Measurements from ENCODE around the gene CCDC126. TPM values are rescaled to one million over a fixed set of nuclear protein-coding genes. Genes with fewer than 3 reads are reported as not detected.

The CCDC126 gene, protein sequence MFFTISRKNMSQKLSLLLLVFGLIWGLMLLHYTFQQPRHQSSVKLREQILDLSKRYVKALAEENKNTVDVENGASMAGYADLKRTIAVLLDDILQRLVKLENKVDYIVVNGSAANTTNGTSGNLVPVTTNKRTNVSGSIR
- total RNA-seq (9.7 and 10.8 TPM in 2 replicates), polyA plus RNA-seq (4.8 and 7.1 TPM in 2 replicates), polyA minus RNA-seq (ENCODE audit: low replicate concordance) (not detected in 2 replicates)
- polyA plus RNA-seq (2012): 3.2 and 4.2 TPM in 2 replicates

DNA sequence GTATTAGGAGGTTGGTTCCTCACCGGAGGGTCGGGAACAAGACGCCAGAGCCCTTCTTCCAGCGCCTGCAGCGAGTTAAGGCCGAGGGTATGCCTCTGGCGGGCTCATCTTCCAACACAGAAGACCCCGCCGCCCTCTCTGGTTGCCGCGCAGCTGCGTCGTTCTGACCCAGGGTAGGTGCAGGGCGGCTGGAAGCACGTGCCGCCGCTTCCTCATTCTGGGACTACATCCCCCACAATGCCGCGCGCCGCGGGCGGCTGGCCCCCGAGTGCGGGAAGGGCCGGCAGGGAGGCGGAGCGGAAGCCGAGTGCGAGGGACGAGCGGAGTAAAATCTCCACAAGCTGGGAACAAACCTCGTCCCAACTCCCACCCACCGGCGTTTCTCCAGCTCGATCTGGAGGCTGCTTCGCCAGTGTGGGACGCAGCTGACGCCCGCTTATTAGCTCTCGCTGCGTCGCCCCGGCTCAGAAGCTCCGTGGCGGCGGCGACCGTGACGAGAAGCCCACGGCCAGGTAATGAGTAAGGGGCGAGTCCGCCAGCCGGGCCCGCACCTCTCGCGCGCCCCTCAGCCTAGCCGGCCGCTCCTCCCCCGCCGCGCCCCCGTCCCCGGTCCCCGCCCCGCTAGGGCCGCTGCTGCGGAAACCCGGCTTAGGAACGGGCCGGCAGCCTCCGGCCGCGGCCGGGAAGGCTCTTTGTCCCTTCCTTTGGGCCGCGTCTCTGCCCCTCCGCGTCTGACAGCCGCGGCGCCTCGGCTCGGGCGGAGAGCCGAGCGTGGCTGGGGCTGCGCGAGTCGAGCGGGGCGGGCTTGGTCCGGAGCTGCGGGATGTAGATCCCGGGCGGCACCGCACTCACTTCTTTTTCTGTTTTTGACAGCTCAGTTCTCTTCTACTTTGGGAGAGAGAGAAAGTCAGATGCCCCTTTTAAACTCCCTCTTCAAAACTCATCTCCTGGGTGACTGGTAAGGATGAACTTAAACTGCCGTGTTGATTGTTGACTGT is at the start of gene CCDC126:
Gene CCDC126 (plus strand): TSS at position 289 of the 998 bp plus-strand sequence. CDS start 13,934 bp downstream, outside the sequence.
- Histone ChIP-seq H3K36me3 (ENCODE audit: control insufficient read depth, insufficient read depth, low read length) (no peaks in the 10 kb centered on the region), H4K20me1 (ENCODE audit: control insufficient read depth, extremely low read depth, insufficient read depth, low read length) (no peaks in the 10 kb centered on the region), H3K79me2 (ENCODE audit: control insufficient read depth, insufficient read depth, low read length) (no peaks in the 10 kb centered on the region), H3K9me3 (ENCODE audit: control insufficient read depth, insufficient read depth, low read depth, low read length) (no peaks in the 10 kb centered on the region), H3K4me1 (ENCODE audit: control insufficient read depth, extremely low read depth, insufficient read depth, low read length) (no peaks in the 10 kb centered on the region), H3K27me3 (ENCODE audit: control insufficient read depth, insufficient read depth, low read length) (no peaks in the 10 kb centered on the region), H3K27ac (ENCODE audit: insufficient read depth, low read length) (peak within 1 kb of the TSS; percentile 72), H2AFZ (ENCODE audit: low read length) (peak within 1 kb of the TSS; percentile 96), H3K9ac (ENCODE audit: insufficient read depth, low read length) (peak within 1 kb of the TSS; percentile 74), H3K4me3 (replicated peaks in 1 of 4; ENCODE audit: control extremely low read depth in 1 of 4, insufficient read depth in 1 of 4, low read depth in 3 of 4, low read length in 4 of 4) (peak within 1 kb of the TSS; percentile 67 to 99 (median 72)), H3K4me2 (ENCODE audit: extremely low read depth, insufficient read depth, low read length) (peak within 1 kb of the TSS; percentile 69)
- TF ChIP-seq, protein P1, sequence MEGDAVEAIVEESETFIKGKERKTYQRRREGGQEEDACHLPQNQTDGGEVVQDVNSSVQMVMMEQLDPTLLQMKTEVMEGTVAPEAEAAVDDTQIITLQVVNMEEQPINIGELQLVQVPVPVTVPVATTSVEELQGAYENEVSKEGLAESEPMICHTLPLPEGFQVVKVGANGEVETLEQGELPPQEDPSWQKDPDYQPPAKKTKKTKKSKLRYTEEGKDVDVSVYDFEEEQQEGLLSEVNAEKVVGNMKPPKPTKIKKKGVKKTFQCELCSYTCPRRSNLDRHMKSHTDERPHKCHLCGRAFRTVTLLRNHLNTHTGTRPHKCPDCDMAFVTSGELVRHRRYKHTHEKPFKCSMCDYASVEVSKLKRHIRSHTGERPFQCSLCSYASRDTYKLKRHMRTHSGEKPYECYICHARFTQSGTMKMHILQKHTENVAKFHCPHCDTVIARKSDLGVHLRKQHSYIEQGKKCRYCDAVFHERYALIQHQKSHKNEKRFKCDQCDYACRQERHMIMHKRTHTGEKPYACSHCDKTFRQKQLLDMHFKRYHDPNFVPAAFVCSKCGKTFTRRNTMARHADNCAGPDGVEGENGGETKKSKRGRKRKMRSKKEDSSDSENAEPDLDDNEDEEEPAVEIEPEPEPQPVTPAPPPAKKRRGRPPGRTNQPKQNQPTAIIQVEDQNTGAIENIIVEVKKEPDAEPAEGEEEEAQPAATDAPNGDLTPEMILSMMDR (conservative IDR thresholded peaks at IDR 0.05 in 1 of 2, IDR thresholded peaks at IDR 0.05 in 1 of 2; ENCODE audit: low read depth in 1 of 2, low read length in 2 of 2): no peak
- DNase-seq (ENCODE audit: low read depth in 2 of 2): peak; percentile 89 to 90

DNA sequence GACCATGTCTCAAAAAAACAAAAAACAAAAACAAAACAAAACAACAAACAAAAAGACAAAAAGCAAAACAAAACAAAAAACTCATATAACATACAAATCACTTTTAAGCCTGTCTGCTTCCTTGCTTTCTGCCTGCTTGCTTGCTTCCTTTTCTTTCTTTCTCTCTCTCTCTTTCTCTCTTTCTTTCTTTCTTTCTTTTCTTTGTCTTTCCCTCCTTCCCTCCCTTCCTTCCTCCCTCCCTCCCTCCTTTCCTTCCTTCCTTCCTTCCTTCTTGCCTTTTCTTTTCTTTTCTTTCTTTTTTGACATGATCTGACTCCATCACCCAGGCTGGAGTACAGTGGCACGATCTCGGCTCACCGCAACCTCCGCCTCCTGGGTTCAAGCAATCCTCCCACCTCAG is 49.5 kb upstream of the CCDC126 start:
- Histone ChIP-seq H3K4me2 (ENCODE audit: extremely low read depth, insufficient read depth, low read length) (no peak overlapping the region), H3K9ac (ENCODE audit: insufficient read depth, low read length) (no peak overlapping the region), H3K4me3 (replicated peaks in 1 of 4; ENCODE audit: control extremely low read depth in 1 of 4, insufficient read depth in 1 of 4, low read depth in 3 of 4, low read length in 4 of 4) (no peak overlapping the region), H3K36me3 (ENCODE audit: control insufficient read depth, insufficient read depth, low read length) (no peaks in the 10 kb centered on the region), H2AFZ (ENCODE audit: low read length) (no peak overlapping the region), H3K4me1 (ENCODE audit: control insufficient read depth, extremely low read depth, insufficient read depth, low read length) (no peaks in the 10 kb centered on the region), H3K27ac (ENCODE audit: insufficient read depth, low read length) (no peak overlapping the region), H4K20me1 (ENCODE audit: control insufficient read depth, extremely low read depth, insufficient read depth, low read length) (no peaks in the 10 kb centered on the region), H3K27me3 (ENCODE audit: control insufficient read depth, insufficient read depth, low read length) (peaks cover 2% of the 10 kb centered on the region), H3K9me3 (ENCODE audit: control insufficient read depth, insufficient read depth, low read depth, low read length) (no peaks in the 10 kb centered on the region), H3K79me2 (ENCODE audit: control insufficient read depth, insufficient read depth, low read length) (no peaks in the 10 kb centered on the region)
- DNase-seq (ENCODE audit: low read depth in 2 of 2): no peak
- TF ChIP-seq, protein P1 (conservative IDR thresholded peaks at IDR 0.05 in 1 of 2, IDR thresholded peaks at IDR 0.05 in 1 of 2; ENCODE audit: low read depth in 1 of 2, low read length in 2 of 2): no peak
- TF ChIP-seq EZH2 (IDR thresholded peaks at IDR 0.05; ENCODE audit: low read length, missing control alignments): no peak

DNA sequence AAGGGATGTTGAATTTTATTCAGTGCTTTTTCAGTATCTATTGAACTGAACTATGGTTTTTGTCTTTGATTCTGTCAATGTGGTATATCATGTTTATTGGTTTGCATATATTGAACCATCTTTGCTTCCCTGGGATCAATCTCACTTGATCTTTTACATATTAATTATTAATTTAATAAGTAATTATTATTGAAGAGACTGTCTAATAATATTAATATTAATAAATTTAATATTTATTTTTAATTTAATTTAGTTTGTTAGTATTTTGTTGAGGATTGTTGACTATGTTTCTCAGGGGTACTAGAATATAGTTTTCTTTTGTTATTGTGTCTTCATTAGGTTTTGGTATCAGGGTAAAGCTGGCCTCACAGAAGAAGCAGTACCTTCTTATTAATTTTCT is 38.9 kb upstream of the CCDC126 start:
- Histone ChIP-seq H3K9me3 (ENCODE audit: control insufficient read depth, insufficient read depth, low read depth, low read length) (no peaks in the 10 kb centered on the region), H3K9ac (ENCODE audit: insufficient read depth, low read length) (no peak overlapping the region), H3K27me3 (ENCODE audit: control insufficient read depth, insufficient read depth, low read length) (no peaks in the 10 kb centered on the region), H4K20me1 (ENCODE audit: control insufficient read depth, extremely low read depth, insufficient read depth, low read length) (no peaks in the 10 kb centered on the region), H3K79me2 (ENCODE audit: control insufficient read depth, insufficient read depth, low read length) (no peaks in the 10 kb centered on the region), H3K4me2 (ENCODE audit: extremely low read depth, insufficient read depth, low read length) (no peak overlapping the region), H3K4me3 (replicated peaks in 1 of 4; ENCODE audit: control extremely low read depth in 1 of 4, insufficient read depth in 1 of 4, low read depth in 3 of 4, low read length in 4 of 4) (no peak overlapping the region), H2AFZ (ENCODE audit: low read length) (no peak overlapping the region), H3K4me1 (ENCODE audit: control insufficient read depth, extremely low read depth, insufficient read depth, low read length) (no peaks in the 10 kb centered on the region), H3K36me3 (ENCODE audit: control insufficient read depth, insufficient read depth, low read length) (no peaks in the 10 kb centered on the region), H3K27ac (ENCODE audit: insufficient read depth, low read length) (no peak overlapping the region)
- TF ChIP-seq, protein P1 (conservative IDR thresholded peaks at IDR 0.05 in 1 of 2, IDR thresholded peaks at IDR 0.05 in 1 of 2; ENCODE audit: low read depth in 1 of 2, low read length in 2 of 2): no peak
- TF ChIP-seq EZH2 (IDR thresholded peaks at IDR 0.05; ENCODE audit: low read length, missing control alignments): no peak
- no peak for DNase-seq (ENCODE audit: low read depth in 2 of 2)
